Tibial nerve (tissue), 4 donors: ENCODE data around the gene IRAK1. TPM values are rescaled to one million over a fixed set of nuclear protein-coding genes. Genes with fewer than 3 reads are reported as not detected.
A peak's percentile ranks its signal among the peaks of the same experiment; 100 is the strongest.

Source experiments
- DNase-seq, 2 donors: peaks; one replicate each; pipeline ENCODE4 v3.0.0-alpha.2; 2019; ENCODE audit warnings: low spot score in 2 of 2
- H3K27ac ChIP-seq, 4 donors: fragments of 200-600 bp; sonication (generic) in 3 of 4; one replicate each; pipeline ENCODE4 v1.5.1; 2017 to 2019; ENCODE audit warnings: mild to moderate bottlenecking in 1 of 4
- H3K27me3 ChIP-seq, 2 donors: fragments of 200-600 bp; sonication (generic) in 1 of 2; one replicate each; pipeline versions ENCODE4 v1.5.1 to v1.6.0; 2017 to 2019
- H3K36me3 ChIP-seq, 3 donors: fragments of 200-600 bp; sonication (generic); one replicate each; pipeline ENCODE4 v1.5.1; 2018 to 2019
- H3K4me1 ChIP-seq, 4 donors: fragments of 200-600 bp; sonication (generic) in 3 of 4; one replicate each; pipeline ENCODE4 v1.5.1; 2017 to 2019
- H3K4me3 ChIP-seq, 4 donors: fragments of 200-600 bp; sonication (generic) in 3 of 4; one replicate each; pipeline ENCODE4 v1.5.1; 2017 to 2019; ENCODE audit warnings: mild to moderate bottlenecking in 1 of 4, moderate library complexity in 1 of 4
- H3K9me3 ChIP-seq, 4 donors: fragments of 200-600 bp; sonication (generic) in 3 of 4; one replicate each; pipeline ENCODE4 v1.5.1; 2017 to 2019
- CTCF ChIP-seq, 5 experiments: fragments of 200-600 bp in 3 of 5; fragments of 450-650 bp in 2 of 5; sonication (generic) in 3 of 5; IDR thresholded peaks; one replicate each; pipeline ENCODE4 v1.5.1; 2016 to 2019; ENCODE audit warnings: antibody characterized with exemption in 5 of 5, mild to moderate bottlenecking in 3 of 5, moderate library complexity in 2 of 5
- EP300 ChIP-seq, 2 donors: sonication (generic); formaldehyde crosslinking; IDR thresholded peaks; one replicate each; pipeline ENCODE4 v1.6.1; 2017; ENCODE audit warnings: antibody characterized with exemption in 2 of 2, mild to moderate bottlenecking in 1 of 2
- POLR2A ChIP-seq, 2 donors: fragments of 450-650 bp; IDR thresholded peaks; one replicate each; pipeline ENCODE4 v1.6.1; 2017; ENCODE audit warnings: antibody characterized with exemption in 2 of 2, mild to moderate bottlenecking in 2 of 2, moderate library complexity in 2 of 2
- WGBS, 2 donors: methylation state at CpG; one replicate each; pipeline ENCODE4 v1.1.5; 2018; 5-methylcytosine and 5-hydroxymethylcytosine counted together
- total RNA-seq, 4 donors: library from RNA; depleted of rRNA; stranded (reverse); fragments of >200 nt; gene quantifications; one replicate each; pipeline ENCODE4 v1.1.0, GENCODE V29; 2016

IRAK1 gene
- total RNA-seq, 4 donors from 2014 or later, result 50.7 to 127 (median 64.4) TPM

DNA sequence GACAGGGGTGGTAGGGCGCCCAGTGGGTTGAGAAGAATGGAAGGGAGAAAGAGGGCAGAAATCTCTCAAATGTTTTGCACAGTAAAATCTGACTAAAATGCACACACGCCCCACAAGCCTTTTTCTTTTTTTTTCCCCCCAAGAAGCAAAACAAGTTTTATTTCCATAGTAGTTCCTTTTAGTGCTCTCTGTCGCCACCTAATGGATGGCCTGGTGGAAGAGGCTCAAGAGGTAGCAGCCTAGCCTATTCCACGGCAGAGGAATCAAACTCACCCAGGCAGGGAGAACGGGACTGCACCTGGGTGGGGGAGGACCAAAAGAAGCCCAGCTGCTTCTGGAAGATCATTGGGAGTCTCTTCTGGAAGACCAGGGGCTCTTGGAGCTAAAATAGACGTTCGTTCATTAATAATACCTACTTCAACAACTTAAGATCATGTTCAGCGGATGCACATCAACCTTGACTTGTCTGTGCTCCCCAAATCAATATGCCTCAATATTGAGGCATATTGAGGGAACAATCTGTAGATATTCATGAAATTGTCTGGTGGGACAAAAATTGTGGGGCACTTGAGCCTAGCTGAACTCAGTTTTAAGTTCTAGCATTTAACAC lies 31.6 kb upstream of the IRAK1 start:
- H3K9me3 ChIP-seq, result no peaks in the 10 kb centered on the region
- peaks cover 0 to 64% (median 16%) of the 10 kb centered on the region in 4 donors for H3K4me1 ChIP-seq
- no peaks in the 10 kb centered on the region for H3K36me3 ChIP-seq
- H3K4me3 ChIP-seq, result no peak overlapping the region
- no peaks in the 10 kb centered on the region for H3K27me3 ChIP-seq
- WGBS, 2 donors, result 25 to 29% methylated on average over 8 of the region's 8 CpGs
- DNase-seq, result peak; percentile 80 to 93
- peak overlapping the region in 2 of 4 donors; percentile 5 to 39 for H3K27ac ChIP-seq
- peak; percentile 48 to 74 (median 61) for TF ChIP-seq CTCF (IDR thresholded peaks at IDR 0.05)
- no peak for TF ChIP-seq EP300 (IDR thresholded peaks at IDR 0.05)
- no peak for TF ChIP-seq POLR2A (IDR thresholded peaks at IDR 0.05)

GRCh38 chrX:154050113-154050495 lies 30.4 kb upstream of the IRAK1 start:
- WGBS, 2 donors, result 49 to 69% methylated on average over 5 to 7 of the region's 7 CpGs
- peaks cover 0 to 76% (median 16%) of the 10 kb centered on the region in 4 donors for H3K4me1 ChIP-seq
- H3K27me3 ChIP-seq, result no peaks in the 10 kb centered on the region
- H3K9me3 ChIP-seq, result no peaks in the 10 kb centered on the region
- no peak overlapping the region for H3K4me3 ChIP-seq
- peak overlapping the region in 2 of 4 donors; percentile 38 to 39 for H3K27ac ChIP-seq
- H3K36me3 ChIP-seq, result no peaks in the 10 kb centered on the region
- TF ChIP-seq POLR2A (IDR thresholded peaks at IDR 0.05) (no peak), CTCF (IDR thresholded peaks at IDR 0.05) (no peak)
- DNase-seq, result no peak

GRCh38 chrX:154049209-154050112 lies 29.8 kb upstream of the IRAK1 start:
- DNase-seq, result no peak

DNA sequence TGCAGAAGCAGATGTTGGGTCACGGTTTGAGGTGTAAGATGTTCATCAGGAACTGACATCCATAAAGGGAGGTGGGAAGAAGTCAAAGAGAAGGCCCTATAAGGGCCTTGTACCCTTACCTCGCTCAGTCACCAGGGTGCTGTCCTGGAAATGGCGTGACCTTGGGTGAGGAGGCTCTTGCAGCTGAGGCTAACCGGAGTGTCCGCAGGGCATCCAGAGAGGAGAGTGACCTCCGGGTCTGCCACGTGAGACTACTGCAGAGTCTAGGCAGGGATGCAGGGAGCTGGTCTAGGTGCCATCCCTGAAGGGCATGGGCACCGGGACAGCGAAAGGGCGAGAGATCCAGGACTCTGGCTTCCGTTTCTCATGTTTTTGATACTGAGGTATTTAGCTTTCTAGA lies 28.7 kb upstream of the IRAK1 start:
- Histone ChIP-seq H3K36me3 (no peaks in the 10 kb centered on the region), H3K27ac (peak overlapping the region in 1 of 4 donors; percentile 39), H3K4me3 (no peak overlapping the region), H3K27me3 (no peaks in the 10 kb centered on the region), H3K4me1 (peaks cover 0 to 93% (median 19%) of the 10 kb centered on the region in 4 donors), H3K9me3 (no peaks in the 10 kb centered on the region)
- no peak for DNase-seq
- 82% methylated on average over 10 to 11 of the region's 11 CpGs for WGBS, 2 donors
- TF ChIP-seq CTCF (IDR thresholded peaks at IDR 0.05) (no peak), EP300 (IDR thresholded peaks at IDR 0.05) (no peak), POLR2A (IDR thresholded peaks at IDR 0.05) (no peak)

More at GRCh38 chrX:154049209-154050112, 29.8 kb upstream of the IRAK1 start:
- H3K4me1 ChIP-seq, result peaks cover 0 to 83% (median 16%) of the 10 kb centered on the region in 4 donors
- H3K27ac ChIP-seq, result peak overlapping the region in 3 of 4 donors; percentile 26 to 39 (median 38)
- no peak overlapping the region for H3K4me3 ChIP-seq
- TF ChIP-seq POLR2A (IDR thresholded peaks at IDR 0.05), result no peak
- no peaks in the 10 kb centered on the region for H3K36me3 ChIP-seq
- WGBS, 2 donors, result 61 to 67% methylated on average over 4 to 13 of the region's 13 CpGs
- H3K27me3 ChIP-seq, result no peaks in the 10 kb centered on the region
- H3K9me3 ChIP-seq, result no peaks in the 10 kb centered on the region

DNA sequence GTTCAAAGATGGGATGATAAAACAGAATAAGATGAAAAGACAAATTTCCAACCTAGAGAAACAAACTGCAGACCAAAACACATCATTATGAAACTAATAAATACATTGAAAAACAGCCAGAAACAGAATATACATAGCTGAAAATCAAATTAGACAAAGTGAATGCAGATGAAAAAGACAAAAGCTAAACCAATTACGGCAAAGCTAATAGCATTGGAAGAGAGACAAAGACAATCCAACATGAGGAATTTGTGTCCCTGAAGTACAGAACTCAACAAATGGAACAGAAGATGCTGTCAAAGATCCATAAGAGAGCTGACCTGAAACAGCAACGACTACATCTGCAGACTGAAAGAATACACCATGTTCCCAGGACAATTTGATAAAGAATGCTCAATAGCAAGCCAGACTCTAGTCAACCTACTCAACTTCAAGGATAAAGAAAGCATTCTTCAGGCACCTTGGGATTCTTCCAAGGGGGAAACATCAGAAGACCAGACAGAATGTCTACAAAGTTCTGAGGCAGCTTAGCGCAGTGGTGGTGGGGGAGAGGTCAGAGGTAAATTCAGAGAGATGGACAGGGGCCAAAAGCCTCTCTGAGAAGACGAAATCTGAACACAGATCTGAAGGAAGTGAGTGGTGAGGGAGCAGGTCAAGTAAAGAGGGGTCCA lies 27.4 kb upstream of the IRAK1 start:
- DNase-seq, result no peak
- Histone ChIP-seq H3K9me3 (no peaks in the 10 kb centered on the region), H3K27me3 (no peaks in the 10 kb centered on the region), H3K27ac (peak overlapping the region in 2 of 4 donors; percentile 21 to 76), H3K4me1 (peaks cover 0 to 99% (median 23%) of the 10 kb centered on the region in 4 donors), H3K36me3 (no peaks in the 10 kb centered on the region), H3K4me3 (no peak overlapping the region)
- TF ChIP-seq EP300 (IDR thresholded peaks at IDR 0.05), result no peak
- no peak for TF ChIP-seq POLR2A (IDR thresholded peaks at IDR 0.05)
- TF ChIP-seq CTCF (IDR thresholded peaks at IDR 0.05), result no peak
- 16 to 37% methylated on average over 4 of the region's 4 CpGs for WGBS, 2 donors
